ENCODE results near the gene CAV3.

- TF ChIP-seq ZFX (IDR thresholded peaks at IDR 0.05) = no peak
- TF ChIP-seq, protein P1, sequence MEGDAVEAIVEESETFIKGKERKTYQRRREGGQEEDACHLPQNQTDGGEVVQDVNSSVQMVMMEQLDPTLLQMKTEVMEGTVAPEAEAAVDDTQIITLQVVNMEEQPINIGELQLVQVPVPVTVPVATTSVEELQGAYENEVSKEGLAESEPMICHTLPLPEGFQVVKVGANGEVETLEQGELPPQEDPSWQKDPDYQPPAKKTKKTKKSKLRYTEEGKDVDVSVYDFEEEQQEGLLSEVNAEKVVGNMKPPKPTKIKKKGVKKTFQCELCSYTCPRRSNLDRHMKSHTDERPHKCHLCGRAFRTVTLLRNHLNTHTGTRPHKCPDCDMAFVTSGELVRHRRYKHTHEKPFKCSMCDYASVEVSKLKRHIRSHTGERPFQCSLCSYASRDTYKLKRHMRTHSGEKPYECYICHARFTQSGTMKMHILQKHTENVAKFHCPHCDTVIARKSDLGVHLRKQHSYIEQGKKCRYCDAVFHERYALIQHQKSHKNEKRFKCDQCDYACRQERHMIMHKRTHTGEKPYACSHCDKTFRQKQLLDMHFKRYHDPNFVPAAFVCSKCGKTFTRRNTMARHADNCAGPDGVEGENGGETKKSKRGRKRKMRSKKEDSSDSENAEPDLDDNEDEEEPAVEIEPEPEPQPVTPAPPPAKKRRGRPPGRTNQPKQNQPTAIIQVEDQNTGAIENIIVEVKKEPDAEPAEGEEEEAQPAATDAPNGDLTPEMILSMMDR (conservative IDR thresholded peaks at IDR 0.05) = no peak
These were observed 26.9 kb downstream of the CAV3 start for GRCh38 chr3:8760506-8760905.
